H1 (cell line): ENCODE results near the gene MYOG. TPM values are rescaled to one million over a fixed set of nuclear protein-coding genes. Genes with fewer than 3 reads are reported as not detected.

Source experiments
- CTCF ChIA-PET: fragments of 300-600 bp; sonication (Branson Sonifier 250); formaldehyde crosslinking; loops from one replicate; lab custom pipeline; 2021; ENCODE audit not compliant: partially characterized antibody; lab: Charles Lee
- POLR2A ChIA-PET: fragments of 300-600 bp; sonication (Branson Sonifier 250); formaldehyde crosslinking; loops from one replicate; lab custom pipeline; 2021; ENCODE audit warnings: inconsistent platforms; ENCODE audit not compliant: partially characterized antibody; lab: Charles Lee
- DNase-seq, 2 experiments: peaks; one replicate each; pipeline versions ENCODE4 v3.0.0 to v3.0.0-alpha.2; 2010 to 2022; ENCODE audit warnings: low spot score in 2 of 2, low read depth in 1 of 2, mixed read lengths in 1 of 2
- FAIRE-seq: peaks from 2 replicates; lab custom pipeline; 2011; peaks lifted over from hg19 to GRCh38; lab: Jason Lieb, UNC
- H2AFZ ChIP-seq: 2 replicates; pipeline ENCODE4 v1.8.1; 2012; ENCODE audit warnings: low read length, inconsistent platforms
- H2AK5ac ChIP-seq: 2 replicates; pipeline ENCODE4 v1.6.1; 2013; ENCODE audit warnings: low read depth, low read length
- H2BK120ac ChIP-seq: replicated peaks from 2 replicates; pipeline ENCODE3; 2013; ENCODE audit warnings: low read depth, low read length, inconsistent platforms
- H2BK12ac ChIP-seq: 2 replicates; pipeline ENCODE4 v1.6.1; 2013; ENCODE audit warnings: low read depth, low read length
- H2BK15ac ChIP-seq: 2 replicates; pipeline ENCODE4 v1.6.1; 2013; ENCODE audit warnings: low read length
- H2BK20ac ChIP-seq: 2 replicates; pipeline ENCODE4 v1.6.1; 2013; ENCODE audit warnings: low read length
- H2BK5ac ChIP-seq: 2 replicates; pipeline ENCODE4 v1.6.1; 2013; ENCODE audit warnings: low read depth, low read length
- H3K14ac ChIP-seq: 2 replicates; pipeline ENCODE4 v1.6.1; 2013; ENCODE audit warnings: inconsistent platforms; ENCODE audit not compliant: insufficient read length
- H3K18ac ChIP-seq: 2 replicates; pipeline ENCODE4 v1.6.1; 2013; ENCODE audit warnings: low read length; ENCODE audit errors: extremely low read depth
- H3K23ac ChIP-seq: 2 replicates; pipeline ENCODE4 v1.6.1; 2013; ENCODE audit warnings: inconsistent platforms; ENCODE audit not compliant: insufficient read length
- H3K23me2 ChIP-seq: 2 replicates; pipeline ENCODE4 v1.6.1; 2013; ENCODE audit warnings: low read depth, low read length
- H3K27ac ChIP-seq: 2 replicates; pipeline ENCODE4 v1.6.1; 2011; ENCODE audit warnings: low read depth, low read length, inconsistent platforms
- H3K27me3 ChIP-seq, 4 experiments: replicated peaks in 1 of 4; 1 replicate in 1 of 4; 2 replicates in 3 of 4; pipeline versions ENCODE4 v1.6.1 to v1.8.1; 2011 to 2013; ENCODE audit warnings: low read length in 3 of 4, mild to moderate bottlenecking in 3 of 4, inconsistent platforms in 2 of 4, mixed read lengths in 2 of 4, moderate library complexity in 1 of 4; ENCODE audit not compliant: control insufficient read depth in 3 of 4, insufficient read depth in 3 of 4; ENCODE audit errors: extremely low read depth in 1 of 4
- H3K36me3 ChIP-seq, 4 experiments: 2 replicates each; pipeline versions ENCODE4 v1.6.1 to v1.8.1; 2011 to 2013; ENCODE audit warnings: mild to moderate bottlenecking in 4 of 4, low read length in 3 of 4, moderate library complexity in 2 of 4, control low read depth in 1 of 4, inconsistent platforms in 1 of 4; ENCODE audit not compliant: insufficient read depth in 4 of 4, control insufficient read depth in 2 of 4
- H3K4ac ChIP-seq: replicated peaks from 2 replicates; pipeline ENCODE3; 2013; ENCODE audit warnings: low read length, low read depth, mixed read lengths, inconsistent platforms; ENCODE audit not compliant: insufficient read length
- H3K4me1 ChIP-seq, 4 experiments: replicated peaks in 1 of 4; 1 replicate in 1 of 4; 2 replicates in 3 of 4; pipeline versions ENCODE4 v1.6.1 to v1.8.1; 2011 to 2013; ENCODE audit warnings: low read length in 3 of 4, inconsistent platforms in 2 of 4, mixed read lengths in 1 of 4; ENCODE audit not compliant: insufficient read depth in 4 of 4, control insufficient read depth in 3 of 4
- H3K4me2 ChIP-seq, 2 experiments: 2 replicates each; pipeline versions ENCODE4 v1.6.1 to v1.8.1; 2011 to 2013; ENCODE audit warnings: low read depth in 2 of 2, low read length in 2 of 2, control low read depth in 1 of 2, inconsistent platforms in 1 of 2, mild to moderate bottlenecking in 1 of 2; ENCODE audit not compliant: insufficient read depth in 1 of 2
- H3K4me3 ChIP-seq, 4 experiments: fragments of 200-600, 300-600 bp in 1 of 4; sonication (generic), shearing (Covaris generic), sonication (Bioruptor Twin) in 1 of 4; 2 replicates each; pipeline versions ENCODE4 v1.5.1 to v1.8.1; 2011 to 2016; ENCODE audit warnings: low read length in 4 of 4, low read depth in 3 of 4, control low read depth in 2 of 4, inconsistent platforms in 2 of 4, mild to moderate bottlenecking in 2 of 4, mixed read lengths in 1 of 4, moderate library complexity in 1 of 4; ENCODE audit not compliant: insufficient read depth in 2 of 4; ENCODE audit errors: extremely low read depth in 1 of 4
- H3K56ac ChIP-seq: replicated peaks from 2 replicates; pipeline ENCODE3; 2013; ENCODE audit warnings: low read depth, mild to moderate bottlenecking, mixed read lengths, low read length, inconsistent platforms; ENCODE audit not compliant: insufficient read length
- H3K79me1 ChIP-seq: 2 replicates; pipeline ENCODE4 v1.6.1; 2013; ENCODE audit warnings: low read depth, low read length, control low read depth
- H3K79me2 ChIP-seq, 2 experiments: 2 replicates each; pipeline versions ENCODE4 v1.6.1 to v1.8.1; 2012 to 2013; ENCODE audit warnings: low read length in 2 of 2, mild to moderate bottlenecking in 2 of 2, inconsistent platforms in 1 of 2; ENCODE audit not compliant: insufficient read depth in 2 of 2, control insufficient read depth in 1 of 2
- H3K9ac ChIP-seq, 4 experiments: replicated peaks in 1 of 4; 1 replicate in 1 of 4; 2 replicates in 3 of 4; pipeline versions ENCODE4 v1.6.1 to v1.8.1; 2011 to 2013; ENCODE audit warnings: low read depth in 3 of 4, low read length in 3 of 4, control low read depth in 2 of 4, mild to moderate bottlenecking in 2 of 4, moderate library complexity in 2 of 4, inconsistent platforms in 1 of 4; ENCODE audit errors: extremely low read depth in 1 of 4
- H3K9me3 ChIP-seq, 2 experiments: 2 replicates each; pipeline versions ENCODE4 v1.6.1 to v1.8.1; 2012 to 2013; ENCODE audit warnings: mild to moderate bottlenecking in 2 of 2, moderate library complexity in 2 of 2, control low read depth in 1 of 2, inconsistent platforms in 1 of 2, low read depth in 1 of 2, low read length in 1 of 2, mixed read lengths in 1 of 2; ENCODE audit not compliant: insufficient read depth in 2 of 2
- H4K20me1 ChIP-seq, 2 experiments: replicated peaks in 1 of 2; 2 replicates each; pipeline versions ENCODE3 to v1.8.1; 2011 to 2013; ENCODE audit warnings: inconsistent platforms in 2 of 2, low read length in 2 of 2, mild to moderate bottlenecking in 1 of 2; ENCODE audit not compliant: insufficient read depth in 2 of 2, control insufficient read depth in 1 of 2
- H4K5ac ChIP-seq: 2 replicates; pipeline ENCODE4 v1.6.1; 2013; ENCODE audit warnings: low read length, low read depth, mixed read lengths, inconsistent platforms; ENCODE audit not compliant: insufficient read length
- H4K8ac ChIP-seq: 2 replicates; pipeline ENCODE4 v1.8.0; 2013; ENCODE audit warnings: mild to moderate bottlenecking, moderate library complexity, low read length, inconsistent platforms; ENCODE audit not compliant: insufficient read depth; ENCODE audit errors: extremely low read depth
- H4K91ac ChIP-seq: replicated peaks from 2 replicates; pipeline ENCODE3; 2013; ENCODE audit warnings: low read length, mixed read lengths, inconsistent platforms; ENCODE audit not compliant: insufficient read length
- CBX5 ChIP-seq: fragments of 300-800, 300-1000 bp; sonication (generic); IDR thresholded peaks from 2 replicates; pipeline ENCODE4 v1.7.1; 2016; ENCODE audit warnings: antibody characterized with exemption, low read length, low read depth
- CEBPB ChIP-seq: IDR thresholded peaks from 2 replicates; pipeline ENCODE4 v1.6.1; 2012; ENCODE audit warnings: low read depth, low read length
- CREB1 ChIP-seq: IDR thresholded peaks from 2 replicates; pipeline ENCODE4 v1.6.1; 2012; ENCODE audit warnings: inconsistent platforms
- GTF2F1 ChIP-seq: IDR thresholded peaks from 2 replicates; pipeline ENCODE4 v1.6.1; 2012; ENCODE audit warnings: low read depth, low read length, improper control_type of control experiment, borderline replicate concordance
- HDAC6 ChIP-seq: IDR thresholded peaks from one replicate; pipeline ENCODE4 v1.7.1; 2012; ENCODE audit warnings: low read depth, mild to moderate bottlenecking, inconsistent platforms, low read length, moderate library complexity
- JUND ChIP-seq: IDR thresholded peaks from 2 replicates; pipeline ENCODE4 v1.6.1; 2011; ENCODE audit warnings: mild to moderate bottlenecking, improper control_type of control experiment, low read length
- POLR2AphosphoS5 ChIP-seq: IDR thresholded peaks from 2 replicates; pipeline ENCODE4 v1.6.1; 2011; ENCODE audit warnings: low read depth, low read length
- ZNF274 ChIP-seq: IDR thresholded peaks from 2 replicates; pipeline ENCODE4 v1.7.0; 2012; ENCODE audit warnings: low read length, borderline replicate concordance; ENCODE audit errors: extremely low read depth
- WGBS, 2 experiments: shearing (Covaris generic) in 1 of 2; methylation state at CpG; one replicate each; pipeline versions ENCODE4 v1.1.6 to v1.1.7; 2013 to 2015; ENCODE audit warnings: low lambda C conversion rate in 2 of 2, mixed read lengths in 2 of 2, inconsistent platforms in 1 of 2, low coverage in 1 of 2, missing lambda C conversion rate in 1 of 2; ENCODE audit not compliant: insufficient replicate concordance in 2 of 2, insufficient coverage in 1 of 2, insufficient read length in 1 of 2; ENCODE audit errors: extremely low coverage in 1 of 2, missing lambda C conversion rate in 1 of 2; 5-methylcytosine and 5-hydroxymethylcytosine counted together
- polyA plus RNA-seq, 7 experiments: library from polyadenylated mRNA; depleted of rRNA in 3 of 7; stranded (reverse) in 5 of 7; unstranded in 2 of 7; fragments of >200 nt in 5 of 7; fragments of 200-250 nt in 2 of 7; gene quantifications; 1 replicate in 5 of 7; 2 replicates in 1 of 7; 4 replicates in 1 of 7; pipeline versions ENCODE4 v1.2.1 to v1.2.3, GENCODE V29; 2011 to 2013; ENCODE audit warnings: missing spikeins in 2 of 7, mixed read lengths in 2 of 7
- total RNA-seq: library from RNA; stranded (reverse); fragmentation: NEBNext Ultra II Directional; extraction: Animal tissue kit (Norgen Biotek cat#: 25700); gene quantifications from 2 replicates; pipeline ENCODE4 v1.2.1, GENCODE V29; 2021
- TF ChIP-seq, protein P1 (sequence below): IDR thresholded peaks from 2 replicates; pipeline ENCODE4 v1.6.1; 2011; ENCODE audit warnings: low read length, improper control_type of control experiment
- TF ChIP-seq, protein P2 (sequence below), 3 experiments: IDR thresholded peaks; 1 replicate in 2 of 3; 2 replicates in 1 of 3; pipeline versions ENCODE4 v1.5.1 to v1.6.1; 2011; ENCODE audit warnings: low read length in 3 of 3, mild to moderate bottlenecking in 3 of 3, inconsistent platforms in 2 of 3, low read depth in 1 of 3, moderate library complexity in 1 of 3; ENCODE audit not compliant: insufficient read depth in 1 of 3; ENCODE audit errors: control extremely low read depth in 1 of 3

Gene MYOG
- total and polyA plus RNA-seq, 2 of the 8 experiments (the other 6 are each of a cell fraction or from before 2014, with no cell fraction given), result not detected

DNA sequence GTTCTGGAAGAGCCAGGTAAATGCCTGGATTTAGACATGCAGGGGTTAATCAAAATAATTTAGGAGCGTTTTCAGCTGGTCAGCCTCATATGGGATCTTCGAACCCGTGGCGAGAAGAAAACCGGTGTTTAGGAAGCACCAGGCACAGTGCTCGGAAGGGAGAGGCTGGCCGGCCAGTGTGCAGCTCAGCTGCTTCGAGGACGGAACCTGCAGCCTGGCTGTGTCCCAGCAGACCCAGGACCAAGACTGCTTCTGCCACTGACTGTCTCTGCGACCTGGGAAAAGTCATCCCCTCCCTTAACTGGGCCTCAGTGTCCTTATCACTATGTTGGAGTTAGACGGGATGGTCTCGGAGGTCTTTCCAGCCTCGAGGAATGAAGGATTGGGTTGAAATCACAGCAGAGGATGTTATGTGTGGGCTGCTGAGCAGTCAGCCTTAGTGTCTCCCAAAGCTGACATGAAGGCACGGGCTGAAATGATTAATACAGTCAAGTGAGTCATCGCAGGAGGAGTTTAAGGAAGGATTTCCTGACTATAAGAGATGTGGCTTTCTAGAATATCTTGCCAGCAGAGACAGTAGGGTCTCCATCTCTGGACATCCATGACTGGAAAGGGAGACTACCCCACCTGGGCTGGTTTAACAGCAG lies 38.7 kb downstream of the MYOG start:
- DNase-seq, result no peak
- Histone ChIP-seq H3K23me2 (no peaks in the 10 kb centered on the region), H2BK15ac (no peak overlapping the region), H3K18ac (no peak overlapping the region), H2AFZ (no peak overlapping the region), H3K79me2 (no peaks in the 10 kb centered on the region), H3K56ac (no peak overlapping the region), H3K4me1 (peaks cover 0 to 20% (median 5%) of the 10 kb centered on the region in 4 experiments; a peak in 6 of 7 replicates), H3K9ac (no peak overlapping the region), H3K4ac (no peak overlapping the region), H3K4me2 (no peak overlapping the region), H2AK5ac (no peak overlapping the region; the same call in 1 of the 2 replicates), H2BK12ac (no peak overlapping the region), H4K91ac (no peak overlapping the region), H2BK120ac (no peak overlapping the region), H4K20me1 (no peaks in the 10 kb centered on the region), H4K8ac (no peak overlapping the region), H3K4me3 (no peak overlapping the region), H3K23ac (no peak overlapping the region), H3K79me1 (0 out of 2 replicates have a peak, but pooled peaks cover 2% of the 10 kb centered on the region), H3K14ac (no peak overlapping the region), H2BK20ac (no peak overlapping the region), H2BK5ac (no peak overlapping the region), H3K27me3 (no peaks in the 10 kb centered on the region), H3K27ac (no peak overlapping the region), H4K5ac (no peak overlapping the region), H3K9me3 (no peaks in the 10 kb centered on the region), H3K36me3 (no peaks in the 10 kb centered on the region; a peak in 2 of 8 replicates)
- CTCF ChIA-PET, result interaction anchor here (0.7 to 49.7 kb wide), 12 partner anchors 5 to 439 kb away, joined by 3 to 1089 read pairs (median 102); partner anchors contain the start of genes ADORA1, MYOG and PPFIA4
- 88% methylated on average over 15 of the region's 15 CpGs; no CpG with 5 or more reads in 1 of the 2 experiments for WGBS, 2 experiments
- POLR2A ChIA-PET, result interaction anchor here (1.4 kb wide), 1 partner anchor 220 kb away, joined by 3 read pairs; no protein-coding TSS in a partner anchor
- no peak for FAIRE-seq
- TF ChIP-seq, protein P1, sequence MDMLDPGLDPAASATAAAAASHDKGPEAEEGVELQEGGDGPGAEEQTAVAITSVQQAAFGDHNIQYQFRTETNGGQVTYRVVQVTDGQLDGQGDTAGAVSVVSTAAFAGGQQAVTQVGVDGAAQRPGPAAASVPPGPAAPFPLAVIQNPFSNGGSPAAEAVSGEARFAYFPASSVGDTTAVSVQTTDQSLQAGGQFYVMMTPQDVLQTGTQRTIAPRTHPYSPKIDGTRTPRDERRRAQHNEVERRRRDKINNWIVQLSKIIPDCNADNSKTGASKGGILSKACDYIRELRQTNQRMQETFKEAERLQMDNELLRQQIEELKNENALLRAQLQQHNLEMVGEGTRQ, result no peak
- TF ChIP-seq GTF2F1, result no peak
- no peak for TF ChIP-seq HDAC6
- TF ChIP-seq, protein P2, sequence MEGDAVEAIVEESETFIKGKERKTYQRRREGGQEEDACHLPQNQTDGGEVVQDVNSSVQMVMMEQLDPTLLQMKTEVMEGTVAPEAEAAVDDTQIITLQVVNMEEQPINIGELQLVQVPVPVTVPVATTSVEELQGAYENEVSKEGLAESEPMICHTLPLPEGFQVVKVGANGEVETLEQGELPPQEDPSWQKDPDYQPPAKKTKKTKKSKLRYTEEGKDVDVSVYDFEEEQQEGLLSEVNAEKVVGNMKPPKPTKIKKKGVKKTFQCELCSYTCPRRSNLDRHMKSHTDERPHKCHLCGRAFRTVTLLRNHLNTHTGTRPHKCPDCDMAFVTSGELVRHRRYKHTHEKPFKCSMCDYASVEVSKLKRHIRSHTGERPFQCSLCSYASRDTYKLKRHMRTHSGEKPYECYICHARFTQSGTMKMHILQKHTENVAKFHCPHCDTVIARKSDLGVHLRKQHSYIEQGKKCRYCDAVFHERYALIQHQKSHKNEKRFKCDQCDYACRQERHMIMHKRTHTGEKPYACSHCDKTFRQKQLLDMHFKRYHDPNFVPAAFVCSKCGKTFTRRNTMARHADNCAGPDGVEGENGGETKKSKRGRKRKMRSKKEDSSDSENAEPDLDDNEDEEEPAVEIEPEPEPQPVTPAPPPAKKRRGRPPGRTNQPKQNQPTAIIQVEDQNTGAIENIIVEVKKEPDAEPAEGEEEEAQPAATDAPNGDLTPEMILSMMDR (IDR thresholded peaks at IDR 0.05; ENCODE audit: control extremely low read depth in 1 of 3, insufficient read depth in 1 of 3, low read depth in 1 of 3, low read length in 3 of 3), result no peak
- no peak for TF ChIP-seq CREB1
- no peak for TF ChIP-seq CBX5
- no peak for TF ChIP-seq ZNF274
- TF ChIP-seq JUND, result no peak
- no peak for TF ChIP-seq CEBPB
- no peak for TF ChIP-seq POLR2AphosphoS5
